GM18511 (cell line): Measurements from ENCODE around the gene CPNE2.
"Not testable (repeated sequence)": the region's sequence is repeated elsewhere in the genome, so short reads cannot be mapped to it uniquely, and the experiment has no call there.

Experiments used
- ATAC-seq: cut with Tn5 transposase; IDR thresholded peaks from one replicate; pipeline ENCODE4 v1.9.1; 2021; ENCODE audit warnings: mild to moderate bottlenecking, moderate library complexity; ENCODE audit not compliant: unreplicated experiment

Gene CPNE2

GRCh38 chr16:57091975-57092785 is at the start of gene CPNE2:
CPNE2 (plus strand) TSS chr16:57092583; CDS start chr16:57110743, 18,160 bp downstream.
- ATAC-seq, result peak; percentile 50

GRCh38 chr16:57043248-57043647 is 49.1 kb upstream of the CPNE2 start:
- ATAC-seq, result no peak

GRCh38 chr16:57044931-57045693 is 47.3 kb upstream of the CPNE2 start:
- ATAC-seq, result no peak

GRCh38 chr16:57045694-57046381 is 46.5 kb upstream of the CPNE2 start:
- ATAC-seq, result no peak

GRCh38 chr16:57048095-57048494 is 44.3 kb upstream of the CPNE2 start:
- ATAC-seq, result no peak

- peak; percentile 54 for ATAC-seq
Observed at GRCh38 chr16:57049678-57050077, 42.7 kb upstream of the CPNE2 start.

- ATAC-seq, result no peak
Observed at GRCh38 chr16:57051696-57052228, 40.6 kb upstream of the CPNE2 start.

GRCh38 chr16:57053206-57053605 is 39.2 kb upstream of the CPNE2 start:
- ATAC-seq, result no peak

GRCh38 chr16:57054338-57054737 is 38.0 kb upstream of the CPNE2 start:
- ATAC-seq, result no peak

GRCh38 chr16:57054771-57055170 is 37.6 kb upstream of the CPNE2 start:
- ATAC-seq, result no peak

GRCh38 chr16:57055671-57056070 is 36.7 kb upstream of the CPNE2 start:
- no peak for ATAC-seq

- ATAC-seq, result no peak
Observed at GRCh38 chr16:57058291-57058861, 34.0 kb upstream of the CPNE2 start.

- ATAC-seq, result no peak
Observed at GRCh38 chr16:57060323-57061083, 31.9 kb upstream of the CPNE2 start.

GRCh38 chr16:57061084-57061905 is 31.1 kb upstream of the CPNE2 start:
- no peak for ATAC-seq

- ATAC-seq, result no peak
Observed at GRCh38 chr16:57062329-57062728, 30.1 kb upstream of the CPNE2 start.

GRCh38 chr16:57063189-57063588 is 29.2 kb upstream of the CPNE2 start:
- not testable (repeated sequence) for ATAC-seq

- ATAC-seq, result no peak
Observed at GRCh38 chr16:57064995-57065394, 27.4 kb upstream of the CPNE2 start.

- ATAC-seq, result no peak
Observed at GRCh38 chr16:57066625-57067024, 25.8 kb upstream of the CPNE2 start.

- ATAC-seq, result no peak
Observed at GRCh38 chr16:57067347-57067746, 25.0 kb upstream of the CPNE2 start.
